GM12872 (cell line): Measurements from ENCODE around the gene VPS39.

Experiments used
- CTCF ChIP-seq: IDR thresholded peaks from 3 replicates; pipeline ENCODE4 v1.5.1; 2011; ENCODE audit warnings: low read depth, mild to moderate bottlenecking, low read length, moderate library complexity; ENCODE audit not compliant: insufficient read depth

Gene VPS39

GRCh38 chr15:42152921-42153698, 55.0 kb downstream of the VPS39 start:
- no peak for TF ChIP-seq CTCF

- TF ChIP-seq CTCF: no peak
Measured at GRCh38 chr15:42152196-42152920, 55.7 kb downstream of the VPS39 start.

GRCh38 chr15:42151736-42152135, 56.4 kb downstream of the VPS39 start:
- TF ChIP-seq CTCF: no peak

- no peak for TF ChIP-seq CTCF
Measured at GRCh38 chr15:42151141-42151561, 57.0 kb downstream of the VPS39 start.

- TF ChIP-seq CTCF: no peak
Measured at GRCh38 chr15:42150219-42150970, 57.7 kb downstream of the VPS39 start.

GRCh38 chr15:42149493-42150218, 58.4 kb downstream of the VPS39 start:
- TF ChIP-seq CTCF: no peak
